H1 (cell line): ENCODE data around the gene SOX6. TPM values are rescaled to one million over a fixed set of nuclear protein-coding genes. Genes with fewer than 3 reads are reported as not detected.

Source experiments
- CTCF ChIA-PET: fragments of 300-600 bp; sonication (Branson Sonifier 250); formaldehyde crosslinking; loops from one replicate; lab custom pipeline; 2021; ENCODE audit not compliant: partially characterized antibody; lab: Charles Lee
- POLR2A ChIA-PET: fragments of 300-600 bp; sonication (Branson Sonifier 250); formaldehyde crosslinking; loops from one replicate; lab custom pipeline; 2021; ENCODE audit warnings: inconsistent platforms; ENCODE audit not compliant: partially characterized antibody; lab: Charles Lee
- DNase-seq, 2 experiments: peaks; one replicate each; pipeline versions ENCODE4 v3.0.0 to v3.0.0-alpha.2; 2010 to 2022; ENCODE audit warnings: low spot score in 2 of 2, low read depth in 1 of 2, mixed read lengths in 1 of 2
- FAIRE-seq: peaks from 2 replicates; lab custom pipeline; 2011; peaks lifted over from hg19 to GRCh38; lab: Jason Lieb, UNC
- H2AFZ ChIP-seq: 2 replicates; pipeline ENCODE4 v1.8.1; 2012; ENCODE audit warnings: low read length, inconsistent platforms
- H2AK5ac ChIP-seq: 2 replicates; pipeline ENCODE4 v1.6.1; 2013; ENCODE audit warnings: low read depth, low read length
- H2BK120ac ChIP-seq: replicated peaks from 2 replicates; pipeline ENCODE3; 2013; ENCODE audit warnings: low read depth, low read length, inconsistent platforms
- H2BK12ac ChIP-seq: 2 replicates; pipeline ENCODE4 v1.6.1; 2013; ENCODE audit warnings: low read depth, low read length
- H2BK15ac ChIP-seq: 2 replicates; pipeline ENCODE4 v1.6.1; 2013; ENCODE audit warnings: low read length
- H2BK20ac ChIP-seq: 2 replicates; pipeline ENCODE4 v1.6.1; 2013; ENCODE audit warnings: low read length
- H2BK5ac ChIP-seq: 2 replicates; pipeline ENCODE4 v1.6.1; 2013; ENCODE audit warnings: low read depth, low read length
- H3K14ac ChIP-seq: 2 replicates; pipeline ENCODE4 v1.6.1; 2013; ENCODE audit warnings: inconsistent platforms; ENCODE audit not compliant: insufficient read length
- H3K18ac ChIP-seq: 2 replicates; pipeline ENCODE4 v1.6.1; 2013; ENCODE audit warnings: low read length; ENCODE audit errors: extremely low read depth
- H3K23ac ChIP-seq: 2 replicates; pipeline ENCODE4 v1.6.1; 2013; ENCODE audit warnings: inconsistent platforms; ENCODE audit not compliant: insufficient read length
- H3K23me2 ChIP-seq: 2 replicates; pipeline ENCODE4 v1.6.1; 2013; ENCODE audit warnings: low read depth, low read length
- H3K27ac ChIP-seq: 2 replicates; pipeline ENCODE4 v1.6.1; 2011; ENCODE audit warnings: low read depth, low read length, inconsistent platforms
- H3K27me3 ChIP-seq, 4 experiments: replicated peaks in 1 of 4; 1 replicate in 1 of 4; 2 replicates in 3 of 4; pipeline versions ENCODE4 v1.6.1 to v1.8.1; 2011 to 2013; ENCODE audit warnings: low read length in 3 of 4, mild to moderate bottlenecking in 3 of 4, inconsistent platforms in 2 of 4, mixed read lengths in 2 of 4, moderate library complexity in 1 of 4; ENCODE audit not compliant: control insufficient read depth in 3 of 4, insufficient read depth in 3 of 4; ENCODE audit errors: extremely low read depth in 1 of 4
- H3K36me3 ChIP-seq, 4 experiments: 2 replicates each; pipeline versions ENCODE4 v1.6.1 to v1.8.1; 2011 to 2013; ENCODE audit warnings: mild to moderate bottlenecking in 4 of 4, low read length in 3 of 4, moderate library complexity in 2 of 4, control low read depth in 1 of 4, inconsistent platforms in 1 of 4; ENCODE audit not compliant: insufficient read depth in 4 of 4, control insufficient read depth in 2 of 4
- H3K4ac ChIP-seq: replicated peaks from 2 replicates; pipeline ENCODE3; 2013; ENCODE audit warnings: low read length, low read depth, mixed read lengths, inconsistent platforms; ENCODE audit not compliant: insufficient read length
- H3K4me1 ChIP-seq, 4 experiments: replicated peaks in 1 of 4; 1 replicate in 1 of 4; 2 replicates in 3 of 4; pipeline versions ENCODE4 v1.6.1 to v1.8.1; 2011 to 2013; ENCODE audit warnings: low read length in 3 of 4, inconsistent platforms in 2 of 4, mixed read lengths in 1 of 4; ENCODE audit not compliant: insufficient read depth in 4 of 4, control insufficient read depth in 3 of 4
- H3K4me2 ChIP-seq, 2 experiments: 2 replicates each; pipeline versions ENCODE4 v1.6.1 to v1.8.1; 2011 to 2013; ENCODE audit warnings: low read depth in 2 of 2, low read length in 2 of 2, control low read depth in 1 of 2, inconsistent platforms in 1 of 2, mild to moderate bottlenecking in 1 of 2; ENCODE audit not compliant: insufficient read depth in 1 of 2
- H3K4me3 ChIP-seq, 4 experiments: fragments of 200-600, 300-600 bp in 1 of 4; sonication (generic), shearing (Covaris generic), sonication (Bioruptor Twin) in 1 of 4; 2 replicates each; pipeline versions ENCODE4 v1.5.1 to v1.8.1; 2011 to 2016; ENCODE audit warnings: low read length in 4 of 4, low read depth in 3 of 4, control low read depth in 2 of 4, inconsistent platforms in 2 of 4, mild to moderate bottlenecking in 2 of 4, mixed read lengths in 1 of 4, moderate library complexity in 1 of 4; ENCODE audit not compliant: insufficient read depth in 2 of 4; ENCODE audit errors: extremely low read depth in 1 of 4
- H3K56ac ChIP-seq: replicated peaks from 2 replicates; pipeline ENCODE3; 2013; ENCODE audit warnings: low read depth, mild to moderate bottlenecking, mixed read lengths, low read length, inconsistent platforms; ENCODE audit not compliant: insufficient read length
- H3K79me1 ChIP-seq: 2 replicates; pipeline ENCODE4 v1.6.1; 2013; ENCODE audit warnings: low read depth, low read length, control low read depth
- H3K79me2 ChIP-seq, 2 experiments: 2 replicates each; pipeline versions ENCODE4 v1.6.1 to v1.8.1; 2012 to 2013; ENCODE audit warnings: low read length in 2 of 2, mild to moderate bottlenecking in 2 of 2, inconsistent platforms in 1 of 2; ENCODE audit not compliant: insufficient read depth in 2 of 2, control insufficient read depth in 1 of 2
- H3K9ac ChIP-seq, 4 experiments: replicated peaks in 1 of 4; 1 replicate in 1 of 4; 2 replicates in 3 of 4; pipeline versions ENCODE4 v1.6.1 to v1.8.1; 2011 to 2013; ENCODE audit warnings: low read depth in 3 of 4, low read length in 3 of 4, control low read depth in 2 of 4, mild to moderate bottlenecking in 2 of 4, moderate library complexity in 2 of 4, inconsistent platforms in 1 of 4; ENCODE audit errors: extremely low read depth in 1 of 4
- H3K9me3 ChIP-seq, 2 experiments: 2 replicates each; pipeline versions ENCODE4 v1.6.1 to v1.8.1; 2012 to 2013; ENCODE audit warnings: mild to moderate bottlenecking in 2 of 2, moderate library complexity in 2 of 2, control low read depth in 1 of 2, inconsistent platforms in 1 of 2, low read depth in 1 of 2, low read length in 1 of 2, mixed read lengths in 1 of 2; ENCODE audit not compliant: insufficient read depth in 2 of 2
- H4K20me1 ChIP-seq, 2 experiments: replicated peaks in 1 of 2; 2 replicates each; pipeline versions ENCODE3 to v1.8.1; 2011 to 2013; ENCODE audit warnings: inconsistent platforms in 2 of 2, low read length in 2 of 2, mild to moderate bottlenecking in 1 of 2; ENCODE audit not compliant: insufficient read depth in 2 of 2, control insufficient read depth in 1 of 2
- H4K5ac ChIP-seq: 2 replicates; pipeline ENCODE4 v1.6.1; 2013; ENCODE audit warnings: low read length, low read depth, mixed read lengths, inconsistent platforms; ENCODE audit not compliant: insufficient read length
- H4K8ac ChIP-seq: 2 replicates; pipeline ENCODE4 v1.8.0; 2013; ENCODE audit warnings: mild to moderate bottlenecking, moderate library complexity, low read length, inconsistent platforms; ENCODE audit not compliant: insufficient read depth; ENCODE audit errors: extremely low read depth
- H4K91ac ChIP-seq: replicated peaks from 2 replicates; pipeline ENCODE3; 2013; ENCODE audit warnings: low read length, mixed read lengths, inconsistent platforms; ENCODE audit not compliant: insufficient read length
- CREB1 ChIP-seq: IDR thresholded peaks from 2 replicates; pipeline ENCODE4 v1.6.1; 2012; ENCODE audit warnings: inconsistent platforms
- EP300 ChIP-seq, 2 experiments: IDR thresholded peaks; 1 replicate in 1 of 2; 2 replicates in 1 of 2; pipeline ENCODE4 v1.6.1; 2011 to 2012; ENCODE audit warnings: low read depth in 2 of 2, low read length in 2 of 2, mild to moderate bottlenecking in 2 of 2, borderline replicate concordance in 1 of 2, inconsistent platforms in 1 of 2, moderate library complexity in 1 of 2
- JUND ChIP-seq: IDR thresholded peaks from 2 replicates; pipeline ENCODE4 v1.6.1; 2011; ENCODE audit warnings: mild to moderate bottlenecking, improper control_type of control experiment, low read length
- KDM4A ChIP-seq: IDR thresholded peaks from one replicate; pipeline ENCODE4 v1.7.1; 2012; ENCODE audit warnings: low read depth, mild to moderate bottlenecking, moderate library complexity, low read length, inconsistent platforms; ENCODE audit not compliant: severe bottlenecking
- POLR2A ChIP-seq, 2 experiments: IDR thresholded peaks; 1 replicate in 1 of 2; 2 replicates in 1 of 2; pipeline ENCODE4 v1.6.1; 2011; ENCODE audit warnings: low read depth in 2 of 2, low read length in 2 of 2, mild to moderate bottlenecking in 2 of 2; ENCODE audit errors: control extremely low read depth in 1 of 2
- SP4 ChIP-seq: IDR thresholded peaks from 2 replicates; pipeline ENCODE4 v1.6.1; 2012; ENCODE audit warnings: low read length, inconsistent platforms
- WGBS, 2 experiments: shearing (Covaris generic) in 1 of 2; methylation state at CpG; one replicate each; pipeline versions ENCODE4 v1.1.6 to v1.1.7; 2013 to 2015; ENCODE audit warnings: low lambda C conversion rate in 2 of 2, mixed read lengths in 2 of 2, inconsistent platforms in 1 of 2, low coverage in 1 of 2, missing lambda C conversion rate in 1 of 2; ENCODE audit not compliant: insufficient replicate concordance in 2 of 2, insufficient coverage in 1 of 2, insufficient read length in 1 of 2; ENCODE audit errors: extremely low coverage in 1 of 2, missing lambda C conversion rate in 1 of 2; 5-methylcytosine and 5-hydroxymethylcytosine counted together
- polyA plus RNA-seq, 7 experiments: library from polyadenylated mRNA; depleted of rRNA in 3 of 7; stranded (reverse) in 5 of 7; unstranded in 2 of 7; fragments of >200 nt in 5 of 7; fragments of 200-250 nt in 2 of 7; gene quantifications; 1 replicate in 5 of 7; 2 replicates in 1 of 7; 4 replicates in 1 of 7; pipeline versions ENCODE4 v1.2.1 to v1.2.3, GENCODE V29; 2011 to 2013; ENCODE audit warnings: missing spikeins in 2 of 7, mixed read lengths in 2 of 7
- total RNA-seq: library from RNA; stranded (reverse); fragmentation: NEBNext Ultra II Directional; extraction: Animal tissue kit (Norgen Biotek cat#: 25700); gene quantifications from 2 replicates; pipeline ENCODE4 v1.2.1, GENCODE V29; 2021
- TF ChIP-seq, protein P1 (sequence below): IDR thresholded peaks from 2 replicates; pipeline ENCODE4 v1.6.1; 2012; ENCODE audit warnings: inconsistent platforms
- TF ChIP-seq, protein P2 (sequence below): IDR thresholded peaks from 2 replicates; pipeline ENCODE4 v1.6.1; 2011; ENCODE audit warnings: low read length, improper control_type of control experiment

Gene SOX6
- total and polyA plus RNA-seq, 2 of the 8 experiments (the other 6 are each of a cell fraction or from before 2014, with no cell fraction given), result 0.09 TPM; not detected in 1

DNA sequence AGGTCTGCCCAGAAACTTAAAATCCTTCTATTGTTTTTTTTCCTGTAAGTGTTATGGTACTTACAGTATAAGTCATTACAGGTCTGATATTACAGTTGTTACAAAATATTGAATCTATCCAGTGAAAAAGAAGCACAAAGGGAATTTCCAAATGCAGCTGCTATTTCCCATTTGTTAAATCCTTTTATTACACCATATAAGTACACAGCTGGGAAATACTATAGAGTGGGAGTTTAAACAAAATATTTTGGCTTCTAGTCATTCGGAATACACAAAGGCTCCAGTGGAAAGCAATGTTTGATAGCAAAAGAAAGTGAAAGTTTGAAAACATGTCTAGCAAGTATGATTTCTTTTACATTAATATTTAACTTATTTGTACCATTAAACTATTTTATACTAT is 18.0 kb downstream of the SOX6 start:
- Histone ChIP-seq H3K4me1 (no peaks in the 10 kb centered on the region), H3K27ac (no peak overlapping the region), H2AK5ac (no peak overlapping the region), H3K79me1 (no peaks in the 10 kb centered on the region), H4K91ac (no peak overlapping the region), H2BK15ac (no peak overlapping the region), H3K4me3 (no peak overlapping the region), H2BK12ac (no peak overlapping the region), H2BK5ac (no peak overlapping the region), H2BK20ac (no peak overlapping the region), H3K36me3 (no peaks in the 10 kb centered on the region), H3K4me2 (no peak overlapping the region), H3K56ac (no peak overlapping the region), H3K23me2 (no peaks in the 10 kb centered on the region), H2BK120ac (no peak overlapping the region), H4K5ac (no peak overlapping the region), H3K14ac (no peak overlapping the region), H3K9ac (no peak overlapping the region), H3K23ac (no peak overlapping the region), H4K20me1 (no peaks in the 10 kb centered on the region), H2AFZ (no peak overlapping the region), H3K9me3 (no peaks in the 10 kb centered on the region), H3K4ac (no peak overlapping the region), H3K27me3 (peaks cover 0 to 2% (median 0%) of the 10 kb centered on the region in 4 experiments; a peak in 1 of 7 replicates), H3K18ac (no peak overlapping the region), H4K8ac (no peak overlapping the region), H3K79me2 (no peaks in the 10 kb centered on the region)
- DNase-seq (no peak), FAIRE-seq (no peak)
- ChIA-PET POLR2A (no interaction called here), CTCF (no interaction called here)
- 96% methylated on average over 1 of the region's 1 CpG; no CpG with 5 or more reads in 1 of the 2 experiments for WGBS, 2 experiments
- no peak for TF ChIP-seq CREB1
- TF ChIP-seq, protein P1, sequence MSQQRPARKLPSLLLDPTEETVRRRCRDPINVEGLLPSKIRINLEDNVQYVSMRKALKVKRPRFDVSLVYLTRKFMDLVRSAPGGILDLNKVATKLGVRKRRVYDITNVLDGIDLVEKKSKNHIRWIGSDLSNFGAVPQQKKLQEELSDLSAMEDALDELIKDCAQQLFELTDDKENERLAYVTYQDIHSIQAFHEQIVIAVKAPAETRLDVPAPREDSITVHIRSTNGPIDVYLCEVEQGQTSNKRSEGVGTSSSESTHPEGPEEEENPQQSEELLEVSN, result no peak
- TF ChIP-seq SP4, result no peak
- TF ChIP-seq POLR2A (IDR thresholded peaks at IDR 0.05; ENCODE audit: control extremely low read depth in 1 of 2, low read depth in 2 of 2, low read length in 2 of 2), result no peak
- TF ChIP-seq EP300 (IDR thresholded peaks at IDR 0.05; ENCODE audit: borderline replicate concordance in 1 of 2, low read depth in 2 of 2, low read length in 2 of 2), result no peak
- no peak for TF ChIP-seq KDM4A
- TF ChIP-seq JUND, result no peak
- TF ChIP-seq, protein P2, sequence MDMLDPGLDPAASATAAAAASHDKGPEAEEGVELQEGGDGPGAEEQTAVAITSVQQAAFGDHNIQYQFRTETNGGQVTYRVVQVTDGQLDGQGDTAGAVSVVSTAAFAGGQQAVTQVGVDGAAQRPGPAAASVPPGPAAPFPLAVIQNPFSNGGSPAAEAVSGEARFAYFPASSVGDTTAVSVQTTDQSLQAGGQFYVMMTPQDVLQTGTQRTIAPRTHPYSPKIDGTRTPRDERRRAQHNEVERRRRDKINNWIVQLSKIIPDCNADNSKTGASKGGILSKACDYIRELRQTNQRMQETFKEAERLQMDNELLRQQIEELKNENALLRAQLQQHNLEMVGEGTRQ, result no peak
